CD4-positive, alpha-beta T cell treated with Interleukin-17A for 4 hours (primary cell): Measurements from ENCODE around the gene OR13C4.
"Not testable (repeated sequence)": the region's sequence is repeated elsewhere in the genome, so short reads cannot be mapped to it uniquely, and the experiment has no call there.

Experiments used
- DNase-seq: peaks from one replicate; pipeline ENCODE4 v3.0.0-alpha.2; 2020; ENCODE audit warnings: mixed read lengths

Gene OR13C4

GRCh38 chr9:104527109-104527508, at the start of gene OR13C4:
Gene OR13C4, minus strand, starts transcription at chr9:104527209. Its CDS starts 0 bp downstream, at chr9:104527209.
- DNase-seq, result no peak

GRCh38 chr9:104575456-104575855, 48.4 kb upstream of the OR13C4 start:
- no peak for DNase-seq

GRCh38 chr9:104572612-104573011, 45.6 kb upstream of the OR13C4 start:
- no peak for DNase-seq

GRCh38 chr9:104568868-104569267, 41.9 kb upstream of the OR13C4 start, which contains the start of gene OR13C8:
Gene OR13C8, plus strand, starts transcription at chr9:104569168. Its CDS starts 0 bp downstream, at chr9:104569168.
- DNase-seq, result no peak

DNA sequence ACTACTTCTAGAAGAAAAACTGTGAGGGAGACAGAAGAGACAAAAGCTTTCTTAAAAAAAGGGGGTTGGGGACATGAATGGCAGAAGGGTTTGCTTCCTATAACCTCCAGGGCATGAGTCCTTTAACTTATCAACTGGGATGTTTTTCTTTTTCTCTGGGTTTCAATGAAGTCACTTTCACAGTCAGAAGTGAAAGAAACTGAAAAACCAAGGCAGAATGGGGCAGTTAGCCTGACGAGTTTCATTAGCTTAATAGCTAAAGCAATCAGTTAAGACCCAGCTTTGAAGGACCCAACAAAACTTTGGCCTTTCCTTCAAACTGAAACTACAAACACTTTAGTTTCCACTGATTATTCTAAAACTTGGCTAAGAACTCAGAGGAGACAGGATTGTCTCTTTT, 37.3 kb upstream of the OR13C4 start:
- DNase-seq, result no peak

DNA sequence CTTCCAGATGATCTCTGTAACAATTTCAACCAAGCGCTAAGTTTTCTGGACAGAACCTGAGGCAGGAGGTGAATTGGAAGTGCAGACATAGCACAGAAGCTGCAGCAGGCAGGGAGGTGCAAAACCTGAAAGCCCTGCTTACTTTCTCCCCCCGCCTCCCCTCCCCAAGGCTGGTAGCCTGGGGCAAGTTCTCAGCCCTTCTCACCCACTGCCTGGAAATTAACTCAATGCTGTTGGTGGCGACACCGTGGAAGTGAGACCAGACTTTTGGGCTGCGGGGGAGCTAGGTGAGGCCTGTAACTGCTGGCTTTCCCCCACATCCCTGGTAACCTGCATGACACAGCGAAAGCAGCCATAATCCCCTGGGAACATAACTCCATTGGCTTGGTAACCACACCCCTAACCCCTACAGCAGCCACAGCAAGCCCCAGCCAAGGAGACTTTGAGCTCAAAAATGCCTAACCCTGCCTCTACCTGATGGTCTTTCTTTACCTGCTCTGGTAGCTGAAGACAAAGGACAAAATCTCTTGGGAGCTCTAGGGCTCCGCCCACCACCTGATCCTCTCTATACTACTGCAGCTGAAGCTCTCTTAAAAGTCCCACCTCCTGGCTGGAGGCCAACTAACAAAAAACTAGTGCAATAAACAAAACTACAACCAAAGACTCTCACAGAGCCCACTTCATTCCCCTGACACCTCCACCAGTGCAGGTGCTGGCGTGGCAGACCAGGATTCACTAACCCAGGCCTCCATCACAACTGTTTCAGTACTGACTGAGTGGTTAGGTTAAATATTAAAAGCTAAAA, 30.0 kb upstream of the OR13C4 start:
- no peak for DNase-seq

GRCh38 chr9:104555521-104555920, 28.5 kb upstream of the OR13C4 start:
- no peak for DNase-seq

DNA sequence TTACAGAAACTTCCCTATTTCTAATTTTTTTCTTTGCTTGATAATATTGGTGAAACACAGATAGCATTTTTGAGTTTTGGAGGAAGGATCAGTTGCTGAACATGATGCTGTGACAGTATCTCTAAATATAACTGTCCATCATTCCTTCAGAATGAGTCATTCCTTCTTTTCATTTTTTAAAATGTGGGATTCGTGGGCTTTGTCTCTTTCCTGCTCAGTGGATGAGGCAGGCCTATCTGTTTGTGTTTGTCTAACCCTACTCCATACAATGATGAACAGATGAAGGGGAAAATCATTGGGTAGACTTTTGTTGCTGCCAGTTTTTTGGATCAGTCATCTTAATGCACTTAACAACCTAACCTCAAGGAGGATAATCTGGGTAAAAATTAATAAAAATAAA, 26.3 kb upstream of the OR13C4 start:
- DNase-seq, result no peak

DNA sequence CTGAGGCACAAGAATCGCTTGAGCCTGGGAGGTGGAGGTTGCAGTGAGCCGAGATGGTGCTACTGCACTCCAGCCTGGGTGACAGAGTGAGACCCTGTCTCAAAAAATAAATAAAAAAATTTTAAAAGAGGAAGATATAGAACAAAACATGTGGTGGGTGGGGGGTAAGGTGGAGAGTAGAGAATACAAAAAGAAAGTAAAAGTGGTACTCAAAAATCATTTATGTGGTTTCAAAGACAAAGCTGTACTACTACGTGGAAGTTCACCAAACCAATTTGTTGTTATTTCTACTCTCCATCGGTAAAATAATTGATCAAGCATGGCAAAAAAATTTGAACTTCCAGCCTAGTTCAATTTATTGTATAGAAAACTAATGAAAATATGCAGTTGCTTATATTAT, 17.6 kb upstream of the OR13C4 start:
- DNase-seq, result no peak

- no peak for DNase-seq
Observed at GRCh38 chr9:104539275-104539674, 12.3 kb upstream of the OR13C4 start.

GRCh38 chr9:104536756-104537155, 9.7 kb upstream of the OR13C4 start, which contains the start of gene OR13C3:
Gene OR13C3, minus strand, starts transcription at chr9:104536856. Its CDS starts 133 bp downstream, at chr9:104536723.
- DNase-seq, result no peak

DNA sequence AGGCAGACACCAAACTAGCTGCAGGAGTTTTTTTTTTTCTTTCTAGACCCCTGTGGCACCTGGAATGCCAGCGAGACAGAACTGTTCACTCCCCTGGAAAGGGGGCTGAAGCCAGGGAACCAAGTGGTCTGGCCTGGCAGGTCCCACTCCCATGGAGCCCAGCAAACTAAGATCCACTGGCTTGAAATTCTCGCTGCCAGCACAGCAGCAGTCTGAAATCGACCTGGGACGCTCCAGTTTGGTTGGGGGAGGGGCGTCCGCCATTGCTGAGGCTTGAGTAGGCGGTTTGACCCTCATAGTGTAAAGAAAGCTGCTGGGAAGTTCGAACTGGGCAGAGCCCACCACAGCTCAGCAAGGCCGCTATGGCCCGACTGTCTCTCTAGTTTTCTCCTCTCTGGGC, 6.8 kb downstream of the OR13C4 start:
- not testable (repeated sequence) for DNase-seq

GRCh38 chr9:104514901-104515300, 12.1 kb downstream of the OR13C4 start:
- DNase-seq, result no peak

- no peak for DNase-seq
Observed at GRCh38 chr9:104506565-104506964, 20.4 kb downstream of the OR13C4 start.

DNA sequence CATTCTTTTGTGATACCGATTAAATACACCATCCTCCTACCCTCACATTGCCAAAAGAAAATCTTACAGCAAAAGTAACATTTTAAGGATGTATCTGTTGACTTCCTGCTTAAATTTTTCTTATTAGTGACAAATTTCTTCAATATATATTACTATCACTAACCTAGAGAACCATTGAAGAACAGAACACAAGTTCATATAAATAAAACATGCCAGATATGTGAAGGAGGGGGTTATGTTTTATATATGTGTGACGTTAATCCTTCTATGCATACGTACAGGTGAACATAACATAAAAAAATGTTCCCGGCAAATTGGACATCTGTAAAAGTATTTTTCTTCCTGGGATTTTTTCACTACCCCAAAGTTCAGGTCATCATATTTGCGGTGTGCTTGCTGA, 23.0 kb downstream of the OR13C4 start, which contains the start of gene OR13F1:
OR13F1 (plus strand) TSS at position 301 of the 400 bp plus-strand sequence; CDS start at position 301, 0 bp downstream.
- DNase-seq, result no peak

DNA sequence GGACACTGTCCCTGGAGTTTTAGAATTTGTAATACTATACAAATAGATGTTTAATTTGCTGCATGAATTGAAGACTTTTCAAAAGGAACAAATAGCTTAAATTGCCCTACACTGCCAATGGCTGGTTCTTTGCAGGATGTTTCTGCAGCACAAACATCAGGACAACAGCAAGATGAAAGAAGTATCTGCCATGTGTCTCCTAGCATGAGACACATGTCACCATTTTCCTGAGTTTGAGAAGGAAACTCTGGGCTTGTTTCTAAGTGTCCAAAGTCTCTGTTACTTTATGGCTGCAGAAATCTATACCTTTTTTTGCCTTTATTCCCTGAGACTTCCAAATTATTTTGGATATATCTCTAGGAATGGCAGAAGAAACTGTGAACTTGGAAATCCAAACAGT, 23.6 kb downstream of the OR13C4 start:
- DNase-seq, result no peak

- no peak for DNase-seq
Observed at GRCh38 chr9:104494808-104495207, 32.2 kb downstream of the OR13C4 start.

GRCh38 chr9:104485014-104485413, 42.0 kb downstream of the OR13C4 start:
- no peak for DNase-seq

- DNase-seq, result no peak
Observed at GRCh38 chr9:104482921-104483570, 44.0 kb downstream of the OR13C4 start.
